Kidney tubule cell (primary cell): ENCODE data around the gene GAS2L3.
A peak's percentile ranks its signal among the peaks of the same experiment; 100 is the strongest.
"Not testable (repeated sequence)": the region's sequence is repeated elsewhere in the genome, so short reads cannot be mapped to it uniquely, and the experiment has no call there.

Source experiments
- DNase-seq: peaks from one replicate; pipeline ENCODE4 v3.0.0-alpha.2; 2018; ENCODE audit warnings: low spot score

The GAS2L3 gene

GRCh38 chr12:100573292-100574186 is at the start of gene GAS2L3:
GAS2L3 (plus strand) TSS chr12:100573684; CDS start chr12:100594905, 21,221 bp downstream.
- peak; percentile 90 for DNase-seq

- DNase-seq, result no peak
Observed at GRCh38 chr12:100528034-100528433, 45.5 kb upstream of the GAS2L3 start.

- peak; percentile 91 for DNase-seq
Observed at GRCh38 chr12:100528471-100529127, 44.9 kb upstream of the GAS2L3 start.

GRCh38 chr12:100529756-100530350 is 43.6 kb upstream of the GAS2L3 start:
- peak; percentile 59 for DNase-seq

GRCh38 chr12:100533376-100533775 is 40.1 kb upstream of the GAS2L3 start:
- no peak for DNase-seq

- DNase-seq, result no peak
Observed at GRCh38 chr12:100534625-100535227, 38.8 kb upstream of the GAS2L3 start.

GRCh38 chr12:100539202-100539601 is 34.3 kb upstream of the GAS2L3 start:
- DNase-seq, result peak; percentile 41

- no peak for DNase-seq
Observed at GRCh38 chr12:100544165-100544564, 29.3 kb upstream of the GAS2L3 start.

GRCh38 chr12:100545092-100545491 is 28.4 kb upstream of the GAS2L3 start:
- DNase-seq, result peak; percentile 65

GRCh38 chr12:100553936-100554335 is 19.5 kb upstream of the GAS2L3 start:
- peak; percentile 25 for DNase-seq

GRCh38 chr12:100554608-100555077 is 18.8 kb upstream of the GAS2L3 start:
- DNase-seq, result peak; percentile 88

GRCh38 chr12:100555722-100556121 is 17.8 kb upstream of the GAS2L3 start:
- no peak for DNase-seq

GRCh38 chr12:100557357-100557756 is 16.1 kb upstream of the GAS2L3 start:
- no peak for DNase-seq

GRCh38 chr12:100559261-100559660 is 14.2 kb upstream of the GAS2L3 start:
- not testable (repeated sequence) for DNase-seq

- DNase-seq, result no peak
Observed at GRCh38 chr12:100564090-100564489, 9.4 kb upstream of the GAS2L3 start.

GRCh38 chr12:100564905-100565467 is 8.5 kb upstream of the GAS2L3 start:
- DNase-seq, result no peak

- DNase-seq, result no peak
Observed at GRCh38 chr12:100565987-100566545, 7.4 kb upstream of the GAS2L3 start.

- DNase-seq, result peak; percentile 39
Observed at GRCh38 chr12:100566887-100567637, 6.4 kb upstream of the GAS2L3 start.

- DNase-seq, result no peak
Observed at GRCh38 chr12:100567945-100568344, 5.5 kb upstream of the GAS2L3 start.

GRCh38 chr12:100572184-100572583 is 1.3 kb upstream of the GAS2L3 start:
- no peak for DNase-seq
